ENCODE data around the gene FAM89B.

- TF ChIP-seq CTCF (IDR thresholded peaks at IDR 0.05), result no peak
- no peak for TF ChIP-seq POLR2A (IDR thresholded peaks at IDR 0.05)
Observed at GRCh38 chr11:65539744-65540289, 32.5 kb upstream of the FAM89B start.
